PFSK-1 (cell line): ENCODE results near the gene TUBA4B.

ENCODE experiments used
- FOXP2 ChIP-seq: optimal IDR thresholded peaks from 2 replicates; pipeline ENCODE3; 2011; ENCODE audit warnings: borderline replicate concordance, control low read depth, inconsistent platforms; ENCODE audit not compliant: insufficient read depth; ENCODE audit errors: extremely low read length, extremely low read depth
- POLR2AphosphoS5 ChIP-seq: IDR thresholded peaks from 2 replicates; pipeline ENCODE4 v1.6.1; 2012; ENCODE audit warnings: low read depth, mild to moderate bottlenecking, control low read depth, low read length, moderate library complexity
- REST ChIP-seq, 2 experiments: IDR thresholded peaks; 2 replicates each; pipeline versions ENCODE4 v1.6.1 to v1.8.0; 2011 to 2012; ENCODE audit warnings: low read depth in 2 of 2, low read length in 2 of 2, control low read depth in 1 of 2, inconsistent platforms in 1 of 2, mild to moderate bottlenecking in 1 of 2, moderate library complexity in 1 of 2; ENCODE audit not compliant: insufficient read depth in 1 of 2
- SIN3A ChIP-seq: IDR thresholded peaks from 2 replicates; pipeline ENCODE4 v1.6.1; 2012; ENCODE audit warnings: mild to moderate bottlenecking, low read length, moderate library complexity, borderline replicate concordance; ENCODE audit not compliant: insufficient read depth
- TAF1 ChIP-seq: IDR thresholded peaks from 2 replicates; pipeline ENCODE4 v1.6.1; 2012; ENCODE audit warnings: low read length, control low read depth, borderline replicate concordance; ENCODE audit not compliant: insufficient read depth

TUBA4B gene

GRCh38 chr2:219300022-219300421, 47.0 kb downstream of the TUBA4B start:
- TF ChIP-seq TAF1 = no peak
- TF ChIP-seq POLR2AphosphoS5 = no peak
- TF ChIP-seq REST (IDR thresholded peaks at IDR 0.05; ENCODE audit: insufficient read depth in 1 of 2, low read depth in 2 of 2, low read length in 2 of 2) = no peak
- no peak for TF ChIP-seq FOXP2
- no peak for TF ChIP-seq SIN3A

DNA sequence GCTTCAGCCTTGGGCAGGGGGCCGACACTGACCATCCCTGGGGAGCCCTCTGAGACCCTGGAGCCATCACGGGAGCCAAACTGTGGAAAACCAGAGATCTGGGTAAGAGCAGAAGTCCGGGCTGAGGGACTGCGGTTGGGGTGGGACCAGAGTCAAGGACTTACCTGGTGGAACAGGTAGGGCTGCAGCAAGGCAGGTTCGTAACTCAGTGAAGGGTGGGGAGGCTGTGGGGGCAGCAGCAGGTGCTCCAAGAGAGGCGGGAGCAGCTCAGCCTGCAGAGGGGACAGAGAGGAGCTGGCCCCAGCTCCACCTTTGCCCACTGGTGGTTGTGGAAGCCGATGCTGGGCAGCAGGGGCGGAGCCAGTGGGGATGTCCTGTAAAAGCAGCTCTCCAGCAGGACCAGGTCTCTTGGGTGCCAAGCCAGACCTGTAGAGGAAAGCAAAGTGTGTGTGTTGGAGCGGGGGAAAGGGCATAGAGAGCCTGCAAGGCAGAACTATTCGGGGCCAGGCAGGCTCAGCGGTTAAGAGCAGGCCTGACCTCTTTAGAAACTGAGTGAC, 49.4 kb downstream of the TUBA4B start:
- TF ChIP-seq FOXP2 = no peak
- TF ChIP-seq TAF1 = no peak
- no peak for TF ChIP-seq POLR2AphosphoS5
- no peak for TF ChIP-seq REST (IDR thresholded peaks at IDR 0.05; ENCODE audit: insufficient read depth in 1 of 2, low read depth in 2 of 2, low read length in 2 of 2)
- no peak for TF ChIP-seq SIN3A

- TF ChIP-seq SIN3A (no peak), FOXP2 (no peak), REST (IDR thresholded peaks at IDR 0.05; ENCODE audit: insufficient read depth in 1 of 2, low read depth in 2 of 2, low read length in 2 of 2) (no peak)
These were observed 51.2 kb downstream of the TUBA4B start for GRCh38 chr2:219304223-219304622.

- TF ChIP-seq TAF1 = no peak
- TF ChIP-seq FOXP2 = no peak
- TF ChIP-seq REST (IDR thresholded peaks at IDR 0.05; ENCODE audit: insufficient read depth in 1 of 2, low read depth in 2 of 2, low read length in 2 of 2) = no peak
- TF ChIP-seq SIN3A = no peak
- TF ChIP-seq POLR2AphosphoS5 = no peak
These were observed 53.0 kb downstream of the TUBA4B start for GRCh38 chr2:219306047-219306446.

- no peak for TF ChIP-seq TAF1
- peak; percentile 99 for TF ChIP-seq REST (IDR thresholded peaks at IDR 0.05; ENCODE audit: insufficient read depth in 1 of 2, low read depth in 2 of 2, low read length in 2 of 2)
- no peak for TF ChIP-seq POLR2AphosphoS5
- TF ChIP-seq SIN3A = 0 out of 2 replicates have a peak, but pooled peaks have one; percentile 42
- TF ChIP-seq FOXP2 = no peak
These were observed 55.4 kb downstream of the TUBA4B start for GRCh38 chr2:219308142-219309101.
